Smooth muscle cell (in vitro differentiated cells): ENCODE data around the gene FIBCD1. TPM values are rescaled to one million over a fixed set of nuclear protein-coding genes. Genes with fewer than 3 reads are reported as not detected.

Experiments
- DNase-seq: peaks from one replicate; lab custom pipeline; 2025; ENCODE audit not compliant: unreplicated experiment; lab: John Stamatoyannopoulos, UW
- H2AFZ ChIP-seq: fragments of 200-600 bp; sonication (generic); 2 replicates; pipeline ENCODE4 v1.6.0; 2016; ENCODE audit warnings: antibody characterized with exemption, low read depth, mild to moderate bottlenecking
- H3F3A ChIP-seq: fragments of 200-600 bp; sonication (generic); 2 replicates; pipeline ENCODE4 v1.6.0; 2017; ENCODE audit warnings: antibody characterized with exemption, low read depth
- H3K27ac ChIP-seq: fragments of 200-600 bp; sonication (generic); 2 replicates; pipeline ENCODE4 v1.5.1; 2016; ENCODE audit warnings: low read depth, mild to moderate bottlenecking
- H3K27me3 ChIP-seq: fragments of 200-600 bp; sonication (generic); 2 replicates; pipeline ENCODE4 v1.6.1; 2016; ENCODE audit warnings: low read depth, mild to moderate bottlenecking
- H3K36me3 ChIP-seq: fragments of 200-600 bp; sonication (generic); 2 replicates; pipeline ENCODE4 v1.5.1; 2016; ENCODE audit warnings: low read depth
- H3K4me1 ChIP-seq: fragments of 200-600 bp; sonication (generic); 2 replicates; pipeline ENCODE4 v1.5.1; 2016; ENCODE audit warnings: low read depth
- H3K4me2 ChIP-seq: fragments of 200-600 bp; sonication (generic); 2 replicates; pipeline ENCODE4 v1.6.0; 2016; ENCODE audit warnings: mild to moderate bottlenecking
- H3K4me3 ChIP-seq: fragments of 200-600 bp; sonication (generic); 2 replicates; pipeline ENCODE4 v1.5.1; 2016; ENCODE audit warnings: mild to moderate bottlenecking
- H3K79me2 ChIP-seq: fragments of 200-600 bp; sonication (generic); 2 replicates; pipeline ENCODE4 v1.6.0; 2016; ENCODE audit warnings: low read depth, mild to moderate bottlenecking
- H3K9ac ChIP-seq: fragments of 200-600 bp; sonication (generic); 2 replicates; pipeline ENCODE4 v1.6.0; 2016; ENCODE audit warnings: low read depth
- H3K9me3 ChIP-seq: fragments of 200-600 bp; sonication (generic); replicated peaks from 2 replicates; pipeline ENCODE4 v1.5.1; 2016; ENCODE audit warnings: low read depth
- H4K20me1 ChIP-seq: fragments of 200-600 bp; sonication (generic); 2 replicates; pipeline ENCODE4 v1.6.0; 2016; ENCODE audit warnings: low read depth
- CTCF ChIP-seq: fragments of 200-600 bp; sonication (generic); IDR thresholded peaks from 2 replicates; pipeline ENCODE4 v1.5.1; 2017; ENCODE audit warnings: borderline replicate concordance, mild to moderate bottlenecking, antibody characterized with exemption; ENCODE audit not compliant: insufficient read depth, poor library complexity, severe bottlenecking
- WGBS: methylation state at CpG from one replicate; pipeline ENCODE4 v1.1.7; 2016; ENCODE audit warnings: low lambda C conversion rate; 5-methylcytosine and 5-hydroxymethylcytosine counted together
- polyA plus RNA-seq: library from polyadenylated mRNA; unstranded; fragments of >200 nt; fragmentation: Nextera tagmentation; extraction: Ambion mirVana; gene quantifications from 2 replicates; pipeline ENCODE4 v1.2.1, GENCODE V29; 2016
- total RNA-seq: library from RNA; depleted of rRNA; stranded (reverse); fragments of >200 nt; gene quantifications from 2 replicates; pipeline ENCODE4 v1.2.3, GENCODE V29; 2014

Gene FIBCD1
- total RNA-seq: 1.3 and 1.8 TPM in 2 replicates
- polyA plus RNA-seq: 2.4 and 4.7 TPM in 2 replicates

- TF ChIP-seq CTCF: peak; percentile 23
- DNase-seq: no peak
These were observed at the start of gene FIBCD1 for GRCh38 chr9:130938652-130939404. Gene FIBCD1 (minus strand): TSS chr9:130939247. CDS start chr9:130938607, 640 bp downstream.

GRCh38 chr9:130988400-130988747, 49.3 kb upstream of the FIBCD1 start:
- Histone ChIP-seq H3K27me3 (no peaks in the 10 kb centered on the region), H3K9ac (no peak overlapping the region), H3K4me2 (no peak overlapping the region), H3K79me2 (no peaks in the 10 kb centered on the region), H4K20me1 (no peaks in the 10 kb centered on the region), H3K36me3 (no peaks in the 10 kb centered on the region), H3K4me1 (no peaks in the 10 kb centered on the region), H2AFZ (no peak overlapping the region), H3K4me3 (no peak overlapping the region), H3K9me3 (no peaks in the 10 kb centered on the region), H3F3A (no peaks in the 10 kb centered on the region), H3K27ac (no peak overlapping the region)
- DNase-seq: no peak
- 49% methylated on average over 2 of the region's 2 CpGs for WGBS
- TF ChIP-seq CTCF: no peak

More at GRCh38 chr9:130938652-130939404, at the start of gene FIBCD1:
- Histone ChIP-seq H3K4me2 (peak within 1 kb of the TSS; percentile 98), H4K20me1 (no peaks in the 10 kb centered on the region), H3K79me2 (no peaks in the 10 kb centered on the region), H3K4me1 (peaks cover 9% of the 10 kb centered on the region), H3K9me3 (no peaks in the 10 kb centered on the region), H3K27me3 (peaks cover 45% of the 10 kb centered on the region), H3K27ac (no peak within 1 kb of the TSS), H3K36me3 (no peaks in the 10 kb centered on the region), H3F3A (no peaks in the 10 kb centered on the region), H2AFZ (peak within 1 kb of the TSS; percentile 84), H3K4me3 (peak within 1 kb of the TSS; percentile 69), H3K9ac (no peak within 1 kb of the TSS)
- 1% methylated on average over 52 of the region's 98 CpGs for WGBS

GRCh38 chr9:130987738-130988399, 48.8 kb upstream of the FIBCD1 start:
- 84% methylated on average over 10 of the region's 10 CpGs for WGBS
- H3K9ac ChIP-seq: no peak overlapping the region
- TF ChIP-seq CTCF: no peak

More at GRCh38 chr9:130987738-130988399, 48.8 kb upstream of the FIBCD1 start:
- Histone ChIP-seq H3F3A (no peaks in the 10 kb centered on the region), H3K9me3 (no peaks in the 10 kb centered on the region), H2AFZ (no peak overlapping the region), H3K4me1 (no peaks in the 10 kb centered on the region), H3K4me3 (no peak overlapping the region), H3K79me2 (no peaks in the 10 kb centered on the region), H3K27ac (no peak overlapping the region), H3K4me2 (no peak overlapping the region), H3K36me3 (no peaks in the 10 kb centered on the region), H4K20me1 (no peaks in the 10 kb centered on the region), H3K27me3 (no peaks in the 10 kb centered on the region)
- DNase-seq: no peak
